ENCODE data around the gene PMEPA1. TPM values are rescaled to one million over a fixed set of nuclear protein-coding genes. Genes with fewer than 3 reads are reported as not detected.

Gene PMEPA1
- total RNA-seq, 4 donors from 2014 or later = 3.3 to 5.5 (median 4.6) TPM

DNA sequence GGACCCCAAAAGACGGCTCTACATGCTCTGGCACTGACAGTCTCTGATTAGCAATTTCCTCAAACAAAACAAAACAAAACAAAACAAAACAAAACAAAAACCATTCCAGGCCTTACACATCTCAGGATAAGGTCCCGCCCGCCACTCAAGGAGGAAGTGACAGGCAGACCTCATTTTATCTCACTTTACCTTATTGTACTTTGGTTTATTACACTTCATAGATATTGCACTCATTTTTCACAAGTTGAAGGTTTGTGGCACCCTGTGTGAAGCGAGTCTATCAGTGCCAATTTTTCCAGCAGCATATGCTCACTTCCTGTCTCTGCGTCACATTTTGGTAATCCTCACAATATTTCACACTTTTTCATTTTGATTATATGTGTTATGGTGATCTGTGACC, 104.8 kb downstream of the PMEPA1 start:
- TF ChIP-seq, protein P1, sequence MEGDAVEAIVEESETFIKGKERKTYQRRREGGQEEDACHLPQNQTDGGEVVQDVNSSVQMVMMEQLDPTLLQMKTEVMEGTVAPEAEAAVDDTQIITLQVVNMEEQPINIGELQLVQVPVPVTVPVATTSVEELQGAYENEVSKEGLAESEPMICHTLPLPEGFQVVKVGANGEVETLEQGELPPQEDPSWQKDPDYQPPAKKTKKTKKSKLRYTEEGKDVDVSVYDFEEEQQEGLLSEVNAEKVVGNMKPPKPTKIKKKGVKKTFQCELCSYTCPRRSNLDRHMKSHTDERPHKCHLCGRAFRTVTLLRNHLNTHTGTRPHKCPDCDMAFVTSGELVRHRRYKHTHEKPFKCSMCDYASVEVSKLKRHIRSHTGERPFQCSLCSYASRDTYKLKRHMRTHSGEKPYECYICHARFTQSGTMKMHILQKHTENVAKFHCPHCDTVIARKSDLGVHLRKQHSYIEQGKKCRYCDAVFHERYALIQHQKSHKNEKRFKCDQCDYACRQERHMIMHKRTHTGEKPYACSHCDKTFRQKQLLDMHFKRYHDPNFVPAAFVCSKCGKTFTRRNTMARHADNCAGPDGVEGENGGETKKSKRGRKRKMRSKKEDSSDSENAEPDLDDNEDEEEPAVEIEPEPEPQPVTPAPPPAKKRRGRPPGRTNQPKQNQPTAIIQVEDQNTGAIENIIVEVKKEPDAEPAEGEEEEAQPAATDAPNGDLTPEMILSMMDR (IDR thresholded peaks at IDR 0.05) = no peak
- peak in 1 of 2 donors; percentile 11 for TF ChIP-seq POLR2A (IDR thresholded peaks at IDR 0.05)
- Histone ChIP-seq H3K27me3 (no peaks in the 10 kb centered on the region), H3K9me3 (no peaks in the 10 kb centered on the region), H3K4me1 (peaks cover 0 to 21% (median 0%) of the 10 kb centered on the region in 4 donors), H3K4me3 (no peak overlapping the region), H3K36me3 (no peaks in the 10 kb centered on the region), H3K27ac (peak overlapping the region in 3 of 4 donors; percentile 29 to 68 (median 54))
- peak in 1 of 3 donors; percentile 65 for DNase-seq

DNA sequence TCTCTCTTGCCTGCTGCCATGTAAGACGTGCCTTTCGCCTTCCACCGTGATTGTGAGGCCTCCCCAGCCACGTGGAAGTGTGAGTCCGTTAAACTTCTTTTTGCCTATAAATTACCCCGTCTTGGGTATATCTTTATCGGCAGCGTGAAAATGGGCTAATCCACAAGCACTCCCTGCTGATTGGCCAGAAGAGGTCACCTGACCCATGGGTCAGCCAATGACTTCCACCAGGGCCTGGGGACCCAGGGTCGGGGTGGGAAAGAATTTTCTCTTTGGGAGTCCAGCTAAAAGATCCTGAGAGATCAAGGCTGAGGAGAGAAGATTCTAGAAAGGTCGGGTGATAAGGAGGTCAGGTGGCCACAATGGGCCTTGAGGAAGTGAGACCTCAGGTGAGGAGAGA, 106.7 kb downstream of the PMEPA1 start:
- no peak overlapping the region for H3K4me3 ChIP-seq
- no peaks in the 10 kb centered on the region for H3K36me3 ChIP-seq
- peak overlapping the region in 1 of 4 donors; percentile 57 for H3K27ac ChIP-seq
- no peaks in the 10 kb centered on the region for H3K27me3 ChIP-seq
- TF ChIP-seq POLR2A (IDR thresholded peaks at IDR 0.05) = no peak
- TF ChIP-seq, protein P1 (IDR thresholded peaks at IDR 0.05) = no peak
- H3K9me3 ChIP-seq = no peaks in the 10 kb centered on the region
- no peak for DNase-seq
- peaks cover 0 to 21% (median 0%) of the 10 kb centered on the region in 4 donors for H3K4me1 ChIP-seq

DNA sequence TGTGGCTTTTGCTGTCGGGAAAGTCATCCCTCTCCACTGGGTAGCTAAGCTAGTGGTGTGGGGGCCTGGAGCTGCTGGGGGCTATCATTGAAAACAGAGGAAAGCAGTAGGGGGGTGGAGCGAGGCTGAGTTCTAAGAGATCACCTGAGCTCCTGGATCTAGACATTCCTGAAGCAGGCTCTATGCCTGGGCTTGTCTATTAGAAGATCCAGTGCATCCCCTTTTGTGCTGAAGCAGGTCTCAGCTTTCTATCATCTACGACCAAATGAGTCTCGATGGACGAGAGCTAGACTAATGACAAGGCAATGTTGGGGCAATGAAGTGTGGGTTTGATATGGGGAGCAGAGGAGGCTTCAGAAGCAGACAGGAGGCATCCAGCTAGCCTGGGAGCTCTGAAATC, 108.1 kb downstream of the PMEPA1 start:
- H3K4me3 ChIP-seq = no peak overlapping the region

GRCh38 chr20:57601211-57601570, 108.6 kb downstream of the PMEPA1 start:
- no peak for DNase-seq
- Histone ChIP-seq H3K27ac (no peak overlapping the region), H3K4me3 (no peak overlapping the region), H3K4me1 (peaks cover 0 to 29% (median 4%) of the 10 kb centered on the region in 4 donors), H3K36me3 (no peaks in the 10 kb centered on the region), H3K9me3 (no peaks in the 10 kb centered on the region), H3K27me3 (no peaks in the 10 kb centered on the region)
- no peak for TF ChIP-seq POLR2A (IDR thresholded peaks at IDR 0.05)
- TF ChIP-seq, protein P1 (IDR thresholded peaks at IDR 0.05) = no peak

More for the DNA sequence above, 108.1 kb downstream of the PMEPA1 start:
- Histone ChIP-seq H3K27ac (no peak overlapping the region), H3K4me1 (peaks cover 0 to 27% (median 3%) of the 10 kb centered on the region in 4 donors), H3K9me3 (no peaks in the 10 kb centered on the region), H3K36me3 (no peaks in the 10 kb centered on the region), H3K27me3 (no peaks in the 10 kb centered on the region)
- peak in 1 of 3 donors; percentile 15 for DNase-seq
- TF ChIP-seq, protein P1 (IDR thresholded peaks at IDR 0.05) = no peak
- TF ChIP-seq POLR2A (IDR thresholded peaks at IDR 0.05) = no peak

GRCh38 chr20:57600320-57601210, 109.2 kb downstream of the PMEPA1 start:
- TF ChIP-seq, protein P1 (IDR thresholded peaks at IDR 0.05) = no peak
- TF ChIP-seq POLR2A (IDR thresholded peaks at IDR 0.05) = no peak

More at GRCh38 chr20:57600320-57601210, 109.2 kb downstream of the PMEPA1 start:
- H3K36me3 ChIP-seq = no peaks in the 10 kb centered on the region
- no peak overlapping the region for H3K4me3 ChIP-seq
- no peak overlapping the region for H3K27ac ChIP-seq
- peaks cover 0 to 25% (median 4%) of the 10 kb centered on the region in 4 donors for H3K4me1 ChIP-seq
- H3K9me3 ChIP-seq = no peaks in the 10 kb centered on the region
- no peaks in the 10 kb centered on the region for H3K27me3 ChIP-seq
- DNase-seq = no peak

Measured in Peyer's patch (tissue), 4 donors.